H9 (cell line): ENCODE measurements around the gene TSGA10IP. TPM values are rescaled to one million over a fixed set of nuclear protein-coding genes. Genes with fewer than 3 reads are reported as not detected.

ENCODE experiments used
- DNase-seq: peaks from one replicate; pipeline ENCODE4 v3.0.0-alpha.2; 2017
- H2AFZ ChIP-seq: one replicate; pipeline ENCODE4 v1.6.1; 2013; ENCODE audit warnings: mild to moderate bottlenecking, low read length, control low read depth, moderate library complexity
- H2AK5ac ChIP-seq: 2 replicates; pipeline ENCODE4 v1.6.1; 2013; ENCODE audit warnings: low read length, control low read depth, mixed read lengths; ENCODE audit not compliant: insufficient read length
- H2BK120ac ChIP-seq: one replicate; pipeline ENCODE4 v1.6.1; 2013; ENCODE audit warnings: low read depth, mild to moderate bottlenecking, low read length, control low read depth, inconsistent platforms; ENCODE audit not compliant: poor library complexity, severe bottlenecking
- H2BK12ac ChIP-seq: 2 replicates; pipeline ENCODE4 v1.6.1; 2013; ENCODE audit warnings: low read length, control low read depth, mixed read lengths, low read depth; ENCODE audit not compliant: insufficient read length
- H2BK15ac ChIP-seq: 2 replicates; pipeline ENCODE4 v1.6.1; 2013; ENCODE audit warnings: low read depth, low read length, control low read depth
- H2BK20ac ChIP-seq: one replicate; pipeline ENCODE4 v1.6.1; 2013; ENCODE audit warnings: low read depth, mild to moderate bottlenecking, low read length, control low read depth, inconsistent platforms; ENCODE audit not compliant: poor library complexity, severe bottlenecking
- H2BK5ac ChIP-seq: 2 replicates; pipeline ENCODE4 v1.6.1; 2013; ENCODE audit warnings: low read length, control low read depth, mixed read lengths; ENCODE audit not compliant: insufficient read length
- H3K14ac ChIP-seq: 2 replicates; pipeline ENCODE4 v1.6.1; 2013; ENCODE audit warnings: low read length, control low read depth; ENCODE audit not compliant: insufficient read depth
- H3K18ac ChIP-seq: 2 replicates; pipeline ENCODE4 v1.6.1; 2013; ENCODE audit warnings: low read depth, mild to moderate bottlenecking, mixed read lengths, low read length, control low read depth; ENCODE audit not compliant: insufficient read length
- H3K23ac ChIP-seq: 2 replicates; pipeline ENCODE4 v1.6.1; 2013; ENCODE audit warnings: low read length, control low read depth, mixed read lengths, low read depth; ENCODE audit not compliant: insufficient read length
- H3K23me2 ChIP-seq: 2 replicates; pipeline ENCODE4 v1.6.1; 2013; ENCODE audit warnings: low read depth, mild to moderate bottlenecking, mixed read lengths, low read length, control low read depth; ENCODE audit not compliant: insufficient read length, poor library complexity, severe bottlenecking
- H3K27ac ChIP-seq: 2 replicates; pipeline ENCODE4 v1.5.1; 2013; ENCODE audit warnings: low read length, control low read depth, mixed read lengths, low read depth; ENCODE audit not compliant: insufficient read length
- H3K27me3 ChIP-seq: 2 replicates; pipeline ENCODE4 v1.6.1; 2013; ENCODE audit warnings: low read length, control low read depth, inconsistent platforms; ENCODE audit not compliant: insufficient read depth
- H3K4ac ChIP-seq: 2 replicates; pipeline ENCODE4 v1.6.1; 2013; ENCODE audit warnings: low read depth, mild to moderate bottlenecking, control low read depth, inconsistent platforms, low read length, moderate library complexity
- H3K4me1 ChIP-seq: 2 replicates; pipeline ENCODE4 v1.6.1; 2013; ENCODE audit warnings: low read length, control low read depth, inconsistent platforms; ENCODE audit not compliant: insufficient read depth
- H3K4me2 ChIP-seq: 2 replicates; pipeline ENCODE4 v1.6.1; 2013; ENCODE audit warnings: low read length, control low read depth, mixed read lengths; ENCODE audit not compliant: insufficient read length, insufficient read depth
- H3K56ac ChIP-seq: 2 replicates; pipeline ENCODE4 v1.6.1; 2013; ENCODE audit warnings: low read depth, mild to moderate bottlenecking, mixed read lengths, low read length, control low read depth; ENCODE audit not compliant: insufficient read length
- H3K79me1 ChIP-seq: 2 replicates; pipeline ENCODE4 v1.6.1; 2013; ENCODE audit warnings: low read depth, mild to moderate bottlenecking, moderate library complexity, low read length, control low read depth, inconsistent platforms; ENCODE audit not compliant: insufficient read depth, poor library complexity, severe bottlenecking
- H3K79me2 ChIP-seq: 2 replicates; pipeline ENCODE4 v1.6.1; 2013; ENCODE audit warnings: low read length, control low read depth, inconsistent platforms; ENCODE audit not compliant: insufficient read depth
- H3K9ac ChIP-seq: 2 replicates; pipeline ENCODE4 v1.6.1; 2013; ENCODE audit warnings: low read length, control low read depth, mixed read lengths; ENCODE audit not compliant: insufficient read length; ENCODE audit errors: extremely low read depth
- H3K9me3 ChIP-seq: one replicate; pipeline ENCODE4 v1.6.1; 2013; ENCODE audit warnings: low read depth, low read length, inconsistent platforms; ENCODE audit not compliant: control insufficient read depth
- H3T11ph ChIP-seq: one replicate; pipeline ENCODE4 v1.6.1; 2013; ENCODE audit warnings: mild to moderate bottlenecking, low read length, control low read depth, inconsistent platforms
- H4K20me1 ChIP-seq: one replicate; pipeline ENCODE4 v1.6.1; 2013; ENCODE audit not compliant: control insufficient read depth, insufficient read length, insufficient read depth
- H4K5ac ChIP-seq: 2 replicates; pipeline ENCODE4 v1.6.1; 2013; ENCODE audit warnings: low read depth, mild to moderate bottlenecking, mixed read lengths, low read length, control low read depth; ENCODE audit not compliant: insufficient read length
- H4K8ac ChIP-seq: replicated peaks from 2 replicates; pipeline ENCODE4 v1.6.1; 2013; ENCODE audit warnings: low read length, control low read depth, mixed read lengths, low read depth; ENCODE audit not compliant: insufficient read length
- H4K91ac ChIP-seq: 2 replicates; pipeline ENCODE4 v1.6.1; 2013; ENCODE audit warnings: low read depth, mild to moderate bottlenecking, moderate library complexity, mixed read lengths, low read length, control low read depth; ENCODE audit not compliant: insufficient read length
- H3K27ac Mint-ChIP-seq, 3 experiments: 2 replicates in 2 of 3; 3 replicates in 1 of 3; pipeline ENCODE4 v1.8.0; 2020 to 2021; ENCODE audit warnings: mixed read lengths in 3 of 3, mild to moderate bottlenecking in 1 of 3, moderate library complexity in 1 of 3
- H3K27me3 Mint-ChIP-seq: 2 replicates; pipeline ENCODE4 v1.8.0; 2021; ENCODE audit warnings: low read depth, mild to moderate bottlenecking, moderate library complexity, mixed read lengths
- H3K36me3 Mint-ChIP-seq, 3 experiments: 2 replicates in 2 of 3; 3 replicates in 1 of 3; pipeline ENCODE4 v1.8.0; 2020 to 2021; ENCODE audit warnings: low read depth in 3 of 3, mixed read lengths in 3 of 3; ENCODE audit not compliant: insufficient read depth in 1 of 3
- H3K4me1 Mint-ChIP-seq, 2 experiments: 2 replicates each; pipeline ENCODE4 v1.8.0; 2020; ENCODE audit warnings: mixed read lengths in 2 of 2
- H3K4me3 Mint-ChIP-seq, 2 experiments: 2 replicates in 1 of 2; 3 replicates in 1 of 2; pipeline ENCODE4 v1.8.0; 2020 to 2021; ENCODE audit warnings: mild to moderate bottlenecking in 2 of 2, mixed read lengths in 2 of 2, moderate library complexity in 1 of 2
- H3K9me3 Mint-ChIP-seq, 2 experiments: 2 replicates in 1 of 2; 3 replicates in 1 of 2; pipeline ENCODE4 v1.8.0; 2020; ENCODE audit warnings: mild to moderate bottlenecking in 2 of 2, mixed read lengths in 2 of 2, moderate library complexity in 1 of 2
- CTCF ChIP-seq: fragments of 200-600 bp; sonication (generic); conservative IDR thresholded peaks from 3 replicates; pipeline ENCODE4 v1.8.0; 2021; ENCODE audit warnings: antibody characterized with exemption, mild to moderate bottlenecking
- WGBS: extraction: QIAGEN DNeasy Blood & Tissue Kit; methylation state at CpG from one replicate; pipeline ENCODE4 v1.1.7; 2013; ENCODE audit warnings: missing lambda C conversion rate, low lambda C conversion rate, mixed read lengths; ENCODE audit not compliant: insufficient read length; ENCODE audit errors: extremely low coverage; 5-methylcytosine and 5-hydroxymethylcytosine counted together
- total RNA-seq: library from RNA; stranded (reverse); gene quantifications from 2 replicates; pipeline ENCODE4 v1.2.1, GENCODE V29; 2021

Gene TSGA10IP
- total RNA-seq, 1 experiment from 2014 or later = 2.2 TPM

DNA sequence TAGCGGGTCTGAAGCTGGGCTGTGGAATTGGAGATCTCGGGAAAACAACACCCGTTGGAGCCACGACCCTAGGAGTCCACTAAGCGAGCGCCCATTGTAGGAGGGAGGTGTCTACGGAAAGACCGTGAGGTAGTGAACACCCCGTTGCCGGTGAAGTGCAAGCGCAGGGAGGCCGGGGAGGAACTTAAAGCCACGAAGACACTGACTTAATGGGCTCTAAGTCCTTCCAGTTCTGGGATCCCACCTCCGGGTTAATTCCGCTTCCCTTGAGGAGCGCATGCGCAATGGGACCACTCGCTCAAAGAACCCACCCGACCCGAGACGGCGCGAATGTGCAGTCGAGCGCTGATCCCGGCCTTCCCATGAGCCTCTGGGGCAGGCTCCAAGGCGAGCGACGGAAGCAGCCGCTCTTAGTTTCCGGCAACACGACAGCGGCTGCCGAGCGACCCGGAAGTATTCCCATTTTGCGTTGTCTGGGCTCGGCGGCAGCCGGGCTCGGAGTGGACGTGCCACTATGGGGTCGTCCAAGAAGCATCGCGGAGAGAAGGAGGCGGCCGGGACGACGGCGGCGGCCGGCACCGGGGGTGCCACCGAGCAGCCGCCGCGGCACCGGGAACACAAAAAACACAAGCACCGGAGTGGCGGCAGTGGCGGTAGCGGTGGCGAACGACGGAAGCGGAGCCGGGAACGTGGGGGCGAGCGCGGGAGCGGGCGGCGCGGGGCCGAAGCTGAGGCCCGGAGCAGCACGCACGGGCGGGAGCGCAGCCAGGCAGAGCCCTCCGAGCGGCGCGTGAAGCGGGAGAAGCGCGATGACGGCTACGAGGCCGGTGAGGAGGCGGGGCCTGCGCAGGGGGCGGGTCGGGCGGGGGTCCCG, 16.2 kb downstream of the TSGA10IP start, which contains the start of gene SART1:
Gene SART1 (plus strand): TSS at position 468 of the 874 bp plus-strand sequence. CDS start 47 bp downstream, at position 515.
- Histone ChIP-seq H3K79me1 (peaks cover 5% of the 10 kb centered on the region), H3T11ph (no peak within 1 kb of the TSS), H3K4ac (no peak within 1 kb of the TSS), H4K91ac (no peak within 1 kb of the TSS), H2BK120ac (no peak within 1 kb of the TSS), H3K23ac (no peak within 1 kb of the TSS), H4K8ac (no peak within 1 kb of the TSS), H4K5ac (no peak within 1 kb of the TSS), H2BK12ac (no peak within 1 kb of the TSS), H3K9ac (peak within 1 kb of the TSS; percentile 78), H3K4me1 (peaks cover 3% of the 10 kb centered on the region; the same call in 1 of the 2 replicates), H3K27me3 (no peaks in the 10 kb centered on the region), H2BK5ac (no peak within 1 kb of the TSS), H2AK5ac (no peak within 1 kb of the TSS), H4K20me1 (no peaks in the 10 kb centered on the region), H3K23me2 (peaks cover 3% of the 10 kb centered on the region), H3K79me2 (peaks cover 10% of the 10 kb centered on the region; the same call in 1 of the 2 replicates), H2AFZ (no peak within 1 kb of the TSS), H3K4me2 (peak within 1 kb of the TSS; percentile 82), H3K27ac (no peak within 1 kb of the TSS), H2BK20ac (no peak within 1 kb of the TSS), H3K9me3 (no peaks in the 10 kb centered on the region), H3K56ac (no peak within 1 kb of the TSS), H2BK15ac (no peak within 1 kb of the TSS), H3K18ac (peak within 1 kb of the TSS; percentile 76), H3K14ac (peak within 1 kb of the TSS; percentile 67)
- H3K36me3 Mint-ChIP-seq = peaks cover 19 to 38% (median 30%) of the 10 kb centered on the region in 3 experiments
- peak within 1 kb of the TSS; percentile 97 to 99 (median 97) for H3K27ac Mint-ChIP-seq
- no peaks in the 10 kb centered on the region; a peak in 1 of 5 replicates for H3K9me3 Mint-ChIP-seq
- H3K4me3 Mint-ChIP-seq = peak within 1 kb of the TSS; percentile 93 to 94
- DNase-seq = peak; percentile 98
- peaks cover 11 to 16% of the 10 kb centered on the region in 2 experiments for H3K4me1 Mint-ChIP-seq
- no peaks in the 10 kb centered on the region; the same call in 1 of the 2 replicates for H3K27me3 Mint-ChIP-seq
- TF ChIP-seq CTCF = no peak
- no CpG with 5 or more reads among the region's 97 CpGs for WGBS
